ENCODE data around the gene PPP1R1B. TPM values are rescaled to one million over a fixed set of nuclear protein-coding genes. Genes with fewer than 3 reads are reported as not detected.

The PPP1R1B gene
- total RNA-seq, 2 experiments from 2014 or later, result not detected

DNA sequence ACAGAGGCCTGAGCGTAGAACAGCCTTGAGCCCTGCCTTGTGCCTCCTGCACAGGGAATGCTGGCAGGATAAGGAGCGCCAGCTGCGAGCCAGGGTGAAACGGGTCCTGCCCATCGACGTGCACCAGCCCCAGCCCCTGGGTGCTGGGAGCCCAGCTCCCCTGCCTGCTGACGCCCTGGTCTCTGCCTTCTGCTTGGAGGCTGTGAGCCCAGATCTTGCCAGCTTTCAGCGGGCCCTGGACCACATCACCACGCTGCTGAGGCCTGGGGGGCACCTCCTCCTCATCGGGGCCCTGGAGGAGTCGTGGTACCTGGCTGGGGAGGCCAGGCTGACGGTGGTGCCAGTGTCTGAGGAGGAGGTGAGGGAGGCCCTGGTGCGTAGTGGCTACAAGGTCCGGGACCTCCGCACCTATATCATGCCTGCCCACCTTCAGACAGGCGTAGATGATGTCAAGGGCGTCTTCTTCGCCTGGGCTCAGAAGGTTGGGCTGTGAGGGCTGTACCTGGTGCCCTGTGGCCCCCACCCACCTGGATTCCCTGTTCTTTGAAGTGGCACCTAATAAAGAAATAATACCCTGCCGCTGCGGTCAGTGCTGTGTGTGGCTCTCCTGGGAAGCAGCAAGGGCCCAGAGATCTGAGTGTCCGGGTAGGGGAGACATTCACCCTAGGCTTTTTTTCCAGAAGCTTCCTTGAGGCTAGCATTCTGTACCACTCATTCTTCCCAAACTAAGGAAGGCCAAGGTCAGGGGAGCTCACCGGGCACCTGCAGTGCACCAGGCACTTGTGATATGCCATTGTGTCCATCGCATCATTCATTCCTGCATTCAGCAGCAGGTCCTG is 43.4 kb downstream of the PPP1R1B start:
- H3K27ac ChIP-seq (ENCODE audit: low read depth, low read length, poor library complexity, severe bottlenecking), result no peak overlapping the region
- ChIA-PET POLR2A (interaction anchor here (0.5 to 1.2 kb wide), 2 partner anchors 18 to 22 kb away, joined by 4 to 5 read pairs; partner anchors contain the start of gene PGAP3), CTCF (ENCODE audit: unreplicated experiment) (interaction anchor here (0.5 to 1.2 kb wide), 2 partner anchors 18 to 42 kb away, joined by 4 to 5 read pairs; partner anchors contain the start of gene PGAP3)
- DNase-seq (ENCODE audit: low spot score), result no peak
- no peak for TF ChIP-seq EZH2phosphoT487 (IDR thresholded peaks at IDR 0.05; ENCODE audit: borderline replicate concordance, low read depth, low read length)
- TF ChIP-seq, protein P1, sequence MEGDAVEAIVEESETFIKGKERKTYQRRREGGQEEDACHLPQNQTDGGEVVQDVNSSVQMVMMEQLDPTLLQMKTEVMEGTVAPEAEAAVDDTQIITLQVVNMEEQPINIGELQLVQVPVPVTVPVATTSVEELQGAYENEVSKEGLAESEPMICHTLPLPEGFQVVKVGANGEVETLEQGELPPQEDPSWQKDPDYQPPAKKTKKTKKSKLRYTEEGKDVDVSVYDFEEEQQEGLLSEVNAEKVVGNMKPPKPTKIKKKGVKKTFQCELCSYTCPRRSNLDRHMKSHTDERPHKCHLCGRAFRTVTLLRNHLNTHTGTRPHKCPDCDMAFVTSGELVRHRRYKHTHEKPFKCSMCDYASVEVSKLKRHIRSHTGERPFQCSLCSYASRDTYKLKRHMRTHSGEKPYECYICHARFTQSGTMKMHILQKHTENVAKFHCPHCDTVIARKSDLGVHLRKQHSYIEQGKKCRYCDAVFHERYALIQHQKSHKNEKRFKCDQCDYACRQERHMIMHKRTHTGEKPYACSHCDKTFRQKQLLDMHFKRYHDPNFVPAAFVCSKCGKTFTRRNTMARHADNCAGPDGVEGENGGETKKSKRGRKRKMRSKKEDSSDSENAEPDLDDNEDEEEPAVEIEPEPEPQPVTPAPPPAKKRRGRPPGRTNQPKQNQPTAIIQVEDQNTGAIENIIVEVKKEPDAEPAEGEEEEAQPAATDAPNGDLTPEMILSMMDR (conservative IDR thresholded peaks at IDR 0.05; ENCODE audit: low read length), result no peak
- no peaks in the 10 kb centered on the region for H3K79me2 ChIP-seq (ENCODE audit: insufficient read depth, low read depth, low read length)
- no peak overlapping the region for H3K4me2 ChIP-seq (ENCODE audit: low read length)
- H3K36me3 ChIP-seq (ENCODE audit: insufficient read depth, low read length), result no peaks in the 10 kb centered on the region
- H3K4me1 ChIP-seq (ENCODE audit: insufficient read depth, low read length, poor library complexity, severe bottlenecking), result peaks cover 13% of the 10 kb centered on the region
- no TSS peak for BruUV-seq (replicated peaks)
- H3K9me3 ChIP-seq (ENCODE audit: low read length), result no peaks in the 10 kb centered on the region
- intact Hi-C loops (cut with micrococcal nuclease; ENCODE audit: unreplicated experiment), result no loop called here
- H3K4me3 ChIP-seq (ENCODE audit: low read depth, low read length, poor library complexity, severe bottlenecking), result no peak overlapping the region
- H3K9me2 ChIP-seq (ENCODE audit: insufficient read depth, low read length), result no peaks in the 10 kb centered on the region
- no peaks in the 10 kb centered on the region for H4K20me1 ChIP-seq (ENCODE audit: insufficient read depth, low read length)
- H2AFZ ChIP-seq (ENCODE audit: low read length), result no peak overlapping the region

DNA sequence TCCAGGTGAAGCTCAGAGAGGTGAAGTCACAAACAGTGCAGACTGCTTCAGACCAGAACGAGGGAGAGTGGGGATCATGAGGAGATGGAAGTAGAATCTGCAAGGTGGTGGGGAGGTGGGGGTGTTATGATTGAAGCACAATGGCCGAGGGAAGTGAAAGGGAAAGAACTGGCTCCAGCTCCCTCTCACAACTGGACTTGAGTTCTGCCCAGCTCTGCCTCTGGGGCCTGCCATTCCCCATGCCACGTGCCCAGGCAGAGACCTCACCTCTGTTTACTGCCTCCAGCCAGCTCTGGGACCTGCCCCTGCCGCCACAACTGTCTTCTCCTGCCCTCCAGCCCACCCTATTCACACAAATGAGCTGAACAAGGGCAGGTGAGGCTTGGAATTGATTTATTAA is 44.0 kb downstream of the PPP1R1B start:
- intact Hi-C loops (cut with micrococcal nuclease; ENCODE audit: unreplicated experiment), result no loop called here
- H2AFZ ChIP-seq (ENCODE audit: low read length), result no peak overlapping the region
- ChIA-PET POLR2A (interaction anchor here (1.2 kb wide), 1 partner anchor 17 kb away, joined by 5 read pairs; the partner anchor contains the start of gene PGAP3), CTCF (ENCODE audit: unreplicated experiment) (interaction anchor here (0.5 to 1.2 kb wide), 2 partner anchors 17 to 43 kb away, joined by 4 to 5 read pairs; partner anchors contain the start of gene PGAP3)
- peaks cover 19% of the 10 kb centered on the region for H3K4me1 ChIP-seq (ENCODE audit: insufficient read depth, low read length, poor library complexity, severe bottlenecking)
- H3K4me3 ChIP-seq (ENCODE audit: low read depth, low read length, poor library complexity, severe bottlenecking), result no peak overlapping the region
- no peak overlapping the region for H3K4me2 ChIP-seq (ENCODE audit: low read length)
- H4K20me1 ChIP-seq (ENCODE audit: insufficient read depth, low read length), result no peaks in the 10 kb centered on the region
- no peaks in the 10 kb centered on the region for H3K9me3 ChIP-seq (ENCODE audit: low read length)
- no TSS peak for BruUV-seq (replicated peaks)
- no peaks in the 10 kb centered on the region for H3K79me2 ChIP-seq (ENCODE audit: insufficient read depth, low read depth, low read length)
- no peaks in the 10 kb centered on the region for H3K36me3 ChIP-seq (ENCODE audit: insufficient read depth, low read length)
- no peaks in the 10 kb centered on the region for H3K9me2 ChIP-seq (ENCODE audit: insufficient read depth, low read length)
- H3K27ac ChIP-seq (ENCODE audit: low read depth, low read length, poor library complexity, severe bottlenecking), result no peak overlapping the region
- TF ChIP-seq EZH2phosphoT487 (IDR thresholded peaks at IDR 0.05; ENCODE audit: borderline replicate concordance, low read depth, low read length), result no peak
- TF ChIP-seq, protein P1 (conservative IDR thresholded peaks at IDR 0.05; ENCODE audit: low read length), result no peak
- no peak for DNase-seq (ENCODE audit: low spot score)

Measured in OCI-LY7 (cell line).